Ishikawa (cell line): ENCODE results near the gene BRI3.

Experiments
- CEBPB ChIP-seq: IDR thresholded peaks from 2 replicates; pipeline ENCODE4 v1.6.1; 2012
- CREB1 ChIP-seq: IDR thresholded peaks from 2 replicates; pipeline ENCODE4 v1.6.1; 2012; ENCODE audit warnings: low read depth
- EGR1 ChIP-seq: IDR thresholded peaks from 2 replicates; pipeline ENCODE4 v1.6.1; 2012
- EP300 ChIP-seq: IDR thresholded peaks from 2 replicates; pipeline ENCODE4 v1.6.1; 2012; ENCODE audit warnings: borderline replicate concordance
- FOXM1 ChIP-seq: IDR thresholded peaks from 2 replicates; pipeline ENCODE4 v1.6.1; 2012; ENCODE audit warnings: low read depth, borderline replicate concordance
- MAX ChIP-seq: IDR thresholded peaks from 2 replicates; pipeline ENCODE4 v1.6.1; 2012
- NFIC ChIP-seq: IDR thresholded peaks from 2 replicates; pipeline ENCODE4 v1.6.1; 2012
- RAD21 ChIP-seq: IDR thresholded peaks from 2 replicates; pipeline ENCODE4 v1.6.1; 2012; ENCODE audit warnings: low read depth
- TAF1 ChIP-seq: IDR thresholded peaks from 2 replicates; pipeline ENCODE4 v1.6.1; 2012; ENCODE audit warnings: low read depth, mild to moderate bottlenecking
- TCF12 ChIP-seq: IDR thresholded peaks from 2 replicates; pipeline ENCODE4 v1.6.1; 2012; ENCODE audit warnings: low read depth
- TEAD4 ChIP-seq: IDR thresholded peaks from 2 replicates; pipeline ENCODE4 v1.6.1; 2012
- YY1 ChIP-seq: IDR thresholded peaks from 2 replicates; pipeline ENCODE4 v1.6.1; 2012; ENCODE audit warnings: low read depth
- ZBTB7A ChIP-seq: IDR thresholded peaks from 2 replicates; pipeline ENCODE4 v1.6.1; 2012; ENCODE audit warnings: low read depth
- TF ChIP-seq, protein P1 (sequence below): IDR thresholded peaks from 2 replicates; pipeline ENCODE4 v1.6.1; 2012
- TF ChIP-seq, protein P2 (sequence below): IDR thresholded peaks from 2 replicates; pipeline ENCODE4 v1.6.1; 2012; ENCODE audit warnings: low read depth, mild to moderate bottlenecking

BRI3 gene

DNA sequence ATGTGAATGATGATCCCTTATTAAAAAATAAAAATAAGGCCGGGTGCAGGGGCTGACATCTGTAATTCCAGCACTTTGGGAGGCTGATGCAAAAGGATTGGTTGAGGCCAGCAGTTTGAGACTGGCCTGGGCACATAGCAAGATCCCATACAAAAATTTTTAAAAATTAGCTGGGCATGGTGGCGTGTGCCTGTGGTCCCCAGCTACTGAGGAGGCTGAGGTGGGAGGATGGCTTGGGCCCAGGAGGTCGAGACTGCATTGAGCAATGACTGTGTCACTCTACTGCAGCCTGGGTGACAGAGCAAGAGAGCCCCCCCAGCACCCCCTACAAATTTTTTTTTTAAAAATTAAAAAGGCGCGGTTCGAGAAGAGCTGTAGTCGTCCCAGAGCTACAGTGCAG lies 1.2 kb upstream of the BRI3 start:
- TF ChIP-seq TAF1 (no peak), YY1 (no peak), MAX (no peak), RAD21 (no peak)

DNA sequence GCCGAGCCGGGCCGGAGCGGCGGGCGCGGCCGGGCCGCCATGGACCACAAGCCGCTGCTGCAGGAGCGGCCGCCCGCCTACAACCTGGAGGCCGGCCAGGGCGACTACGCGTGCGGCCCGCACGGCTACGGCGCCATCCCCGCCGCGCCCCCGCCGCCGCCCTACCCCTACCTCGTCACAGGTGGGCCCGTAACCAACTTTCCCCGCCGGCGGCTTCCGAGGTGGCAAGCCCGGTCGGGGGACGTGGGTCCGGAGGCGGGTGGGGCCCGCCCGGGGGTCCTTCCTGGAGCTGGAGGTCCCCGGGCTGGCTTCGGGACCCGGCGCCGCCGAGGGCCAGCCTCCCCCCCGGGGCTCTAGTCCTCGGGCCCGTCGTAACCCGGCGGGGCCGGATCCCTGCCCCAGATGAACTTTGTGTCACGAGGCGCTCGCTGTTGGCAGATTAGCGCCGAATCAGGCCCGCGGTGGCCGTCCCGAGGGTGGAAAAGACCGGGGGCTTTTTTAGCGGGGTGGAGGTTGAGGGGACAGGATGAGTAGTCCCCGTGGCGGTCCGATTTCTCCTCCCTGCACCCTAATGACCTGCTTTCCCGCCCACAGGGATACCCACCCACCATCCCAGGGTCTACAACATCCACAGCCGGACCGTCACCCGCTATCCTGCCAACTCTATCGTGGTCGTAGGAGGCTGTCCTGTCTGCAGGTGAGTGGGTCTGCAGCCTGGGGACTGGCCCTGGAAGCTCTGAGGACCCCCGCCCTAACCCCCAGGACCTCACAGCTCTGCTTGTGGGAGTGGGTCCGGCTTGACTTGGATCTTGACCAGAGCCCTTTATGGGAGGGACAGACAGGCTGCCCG lies 496 bp downstream of the BRI3 start:
- TF ChIP-seq CEBPB (no peak), TAF1 (no peak), NFIC (no peak), TCF12 (no peak), MAX (no peak), TEAD4 (no peak), ZBTB7A (no peak), CREB1 (no peak), EP300 (no peak), FOXM1 (no peak)

DNA sequence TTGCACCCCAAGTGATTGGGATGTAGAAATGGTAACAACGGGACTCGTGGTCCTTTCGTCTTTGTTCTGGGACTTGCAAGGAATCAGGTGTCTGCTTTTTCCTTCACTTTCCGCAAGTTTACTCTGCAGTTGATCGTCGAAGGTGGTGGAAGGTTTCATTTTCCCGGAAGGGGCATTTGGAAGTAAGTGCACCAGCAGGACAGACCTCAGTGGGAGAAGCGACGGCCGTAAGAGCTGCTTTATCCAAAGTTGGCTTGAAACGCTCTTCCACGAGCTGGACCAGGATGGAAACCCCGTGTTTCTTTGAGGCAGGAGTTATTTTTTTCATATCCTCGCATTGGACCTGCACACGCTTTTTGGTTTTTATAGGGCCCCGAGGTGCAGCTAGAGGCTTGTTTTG lies 1.2 kb downstream of the BRI3 start:
- TF ChIP-seq, protein P1, sequence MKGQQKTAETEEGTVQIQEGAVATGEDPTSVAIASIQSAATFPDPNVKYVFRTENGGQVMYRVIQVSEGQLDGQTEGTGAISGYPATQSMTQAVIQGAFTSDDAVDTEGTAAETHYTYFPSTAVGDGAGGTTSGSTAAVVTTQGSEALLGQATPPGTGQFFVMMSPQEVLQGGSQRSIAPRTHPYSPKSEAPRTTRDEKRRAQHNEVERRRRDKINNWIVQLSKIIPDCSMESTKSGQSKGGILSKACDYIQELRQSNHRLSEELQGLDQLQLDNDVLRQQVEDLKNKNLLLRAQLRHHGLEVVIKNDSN, result no peak
- TF ChIP-seq CREB1, result no peak
- TF ChIP-seq NFIC, result no peak

- TF ChIP-seq TEAD4 (no peak), RAD21 (no peak), TAF1 (no peak), TCF12 (no peak), NFIC (no peak), MAX (no peak), CREB1 (no peak), YY1 (no peak), ZBTB7A (no peak), EP300 (no peak), CEBPB (no peak), EGR1 (no peak)
- TF ChIP-seq, protein P2, sequence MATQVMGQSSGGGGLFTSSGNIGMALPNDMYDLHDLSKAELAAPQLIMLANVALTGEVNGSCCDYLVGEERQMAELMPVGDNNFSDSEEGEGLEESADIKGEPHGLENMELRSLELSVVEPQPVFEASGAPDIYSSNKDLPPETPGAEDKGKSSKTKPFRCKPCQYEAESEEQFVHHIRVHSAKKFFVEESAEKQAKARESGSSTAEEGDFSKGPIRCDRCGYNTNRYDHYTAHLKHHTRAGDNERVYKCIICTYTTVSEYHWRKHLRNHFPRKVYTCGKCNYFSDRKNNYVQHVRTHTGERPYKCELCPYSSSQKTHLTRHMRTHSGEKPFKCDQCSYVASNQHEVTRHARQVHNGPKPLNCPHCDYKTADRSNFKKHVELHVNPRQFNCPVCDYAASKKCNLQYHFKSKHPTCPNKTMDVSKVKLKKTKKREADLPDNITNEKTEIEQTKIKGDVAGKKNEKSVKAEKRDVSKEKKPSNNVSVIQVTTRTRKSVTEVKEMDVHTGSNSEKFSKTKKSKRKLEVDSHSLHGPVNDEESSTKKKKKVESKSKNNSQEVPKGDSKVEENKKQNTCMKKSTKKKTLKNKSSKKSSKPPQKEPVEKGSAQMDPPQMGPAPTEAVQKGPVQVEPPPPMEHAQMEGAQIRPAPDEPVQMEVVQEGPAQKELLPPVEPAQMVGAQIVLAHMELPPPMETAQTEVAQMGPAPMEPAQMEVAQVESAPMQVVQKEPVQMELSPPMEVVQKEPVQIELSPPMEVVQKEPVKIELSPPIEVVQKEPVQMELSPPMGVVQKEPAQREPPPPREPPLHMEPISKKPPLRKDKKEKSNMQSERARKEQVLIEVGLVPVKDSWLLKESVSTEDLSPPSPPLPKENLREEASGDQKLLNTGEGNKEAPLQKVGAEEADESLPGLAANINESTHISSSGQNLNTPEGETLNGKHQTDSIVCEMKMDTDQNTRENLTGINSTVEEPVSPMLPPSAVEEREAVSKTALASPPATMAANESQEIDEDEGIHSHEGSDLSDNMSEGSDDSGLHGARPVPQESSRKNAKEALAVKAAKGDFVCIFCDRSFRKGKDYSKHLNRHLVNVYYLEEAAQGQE, result no peak
- TF ChIP-seq, protein P1, result no peak
Observed at GRCh38 chr7:98283127-98283886, 1.8 kb downstream of the BRI3 start.

DNA sequence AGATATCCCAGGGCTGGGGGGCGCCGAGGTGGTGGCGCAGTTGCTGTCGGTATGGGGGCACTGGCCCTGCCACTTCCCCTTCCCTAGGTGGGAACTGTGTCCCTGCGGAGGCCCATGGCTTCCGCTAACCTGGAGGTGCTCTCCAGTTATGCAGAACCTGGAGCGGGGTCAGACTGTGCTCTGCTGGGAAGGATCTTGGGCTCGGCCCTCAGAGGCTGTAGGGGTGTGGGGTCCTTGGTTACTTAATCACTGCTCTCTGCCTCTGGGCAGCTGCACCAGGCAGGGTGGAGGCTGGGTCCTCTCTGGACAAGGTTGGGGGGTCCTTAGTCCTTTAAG lies 2.4 kb downstream of the BRI3 start:
- TF ChIP-seq FOXM1 (no peak), TAF1 (no peak), EGR1 (no peak), MAX (no peak), NFIC (no peak), TCF12 (no peak), CREB1 (no peak), EP300 (no peak), YY1 (no peak), CEBPB (no peak), RAD21 (no peak), TEAD4 (no peak), ZBTB7A (no peak)
- TF ChIP-seq, protein P2, result no peak
- TF ChIP-seq, protein P1, result no peak
